CD4-positive, alpha-beta T cell (primary cell): ENCODE data around the gene SLCO1A2. TPM values are rescaled to one million over a fixed set of nuclear protein-coding genes. Genes with fewer than 3 reads are reported as not detected.

Experiments used
- ATAC-seq: fragments of 200-7000 bp; cut with Tn5 transposase; one replicate; pipeline ENCODE4 v1.10.0; 2022; ENCODE audit warnings: mild to moderate bottlenecking; ENCODE audit not compliant: poor library complexity
- CTCF ChIA-PET: fragments of 350-600 bp; sonication (Branson Sonifier 250); formaldehyde crosslinking; loops from one replicate; lab custom pipeline; 2021; ENCODE audit warnings: antibody characterized with exemption, inconsistent platforms; lab: Charles Lee
- POLR2A ChIA-PET: fragments of 350-600 bp; sonication (Branson Sonifier 250); formaldehyde crosslinking; loops from one replicate; lab custom pipeline; 2021; ENCODE audit warnings: antibody characterized with exemption, inconsistent platforms; lab: Charles Lee
- DNase-seq, 14 experiments: peaks; one replicate each; pipeline ENCODE4 v3.0.0-alpha.2; 2013 to 2020; ENCODE audit warnings: mixed read lengths in 2 of 14
- H3K27ac ChIP-seq, 2 donors: one replicate each; pipeline versions ENCODE4 v1.5.1 to v1.7.0; 2013; ENCODE audit warnings: low read length in 2 of 2, low read depth in 1 of 2, mild to moderate bottlenecking in 1 of 2
- H3K27me3 ChIP-seq, 2 experiments: 1 replicate in 1 of 2; 2 replicates in 1 of 2; pipeline versions ENCODE4 v1.6.1 to v1.7.0; 2013; ENCODE audit warnings: low read length in 2 of 2, control low read depth in 1 of 2, mild to moderate bottlenecking in 1 of 2, moderate library complexity in 1 of 2; ENCODE audit not compliant: insufficient read depth in 2 of 2, control insufficient read depth in 1 of 2
- H3K36me3 ChIP-seq: one replicate; pipeline ENCODE4 v1.6.1; 2013; ENCODE audit warnings: low read length, control low read depth; ENCODE audit not compliant: insufficient read depth
- H3K4me1 ChIP-seq: one replicate; pipeline ENCODE4 v1.6.1; 2013; ENCODE audit warnings: low read length, control low read depth; ENCODE audit not compliant: insufficient read depth
- H3K4me3 ChIP-seq: one replicate; pipeline ENCODE4 v1.5.1; 2013; ENCODE audit warnings: mild to moderate bottlenecking, low read length, moderate library complexity
- H3K9me3 ChIP-seq, 2 experiments: 1 replicate in 1 of 2; 2 replicates in 1 of 2; pipeline versions ENCODE4 v1.6.1 to v1.7.0; 2013; ENCODE audit warnings: low read length in 2 of 2, mild to moderate bottlenecking in 2 of 2, control low read depth in 1 of 2, moderate library complexity in 1 of 2; ENCODE audit not compliant: control insufficient read depth in 1 of 2, insufficient read depth in 1 of 2
- H3K27ac Mint-ChIP-seq: one replicate; pipeline ENCODE4 v1.8.0; 2020; ENCODE audit warnings: mixed read lengths
- H3K27me3 Mint-ChIP-seq: one replicate; pipeline ENCODE4 v1.8.0; 2021; ENCODE audit warnings: mixed read lengths
- H3K36me3 Mint-ChIP-seq: one replicate; pipeline ENCODE4 v1.8.0; 2021; ENCODE audit warnings: low read depth, mixed read lengths
- H3K4me1 Mint-ChIP-seq: one replicate; pipeline ENCODE4 v1.8.0; 2021; ENCODE audit warnings: low read depth, mixed read lengths
- H3K4me3 Mint-ChIP-seq: one replicate; pipeline ENCODE4 v1.8.0; 2020; ENCODE audit warnings: mild to moderate bottlenecking, mixed read lengths
- H3K9me3 Mint-ChIP-seq: one replicate; pipeline ENCODE4 v1.8.0; 2020; ENCODE audit warnings: mixed read lengths
- CTCF ChIP-seq: fragments of 200-600 bp; IDR thresholded peaks from one replicate; pipeline ENCODE4 v1.8.0; 2022; ENCODE audit warnings: antibody characterized with exemption, mild to moderate bottlenecking
- intact Hi-C, 2 experiments: fragments of 100-400 bp; cut with DNase I in 1 of 2; cut with micrococcal nuclease in 1 of 2; formaldehyde crosslinking; loops; one replicate each; pipeline versions ENCODE4 v1.15.1 to v1.9.0; 2023 to 2025; cut with DNase I, micrococcal nuclease
- total RNA-seq, 174 experiments: library from RNA in 2 of 174; stranded (reverse) in 2 of 174; gene quantifications; one replicate each; pipeline ENCODE4 v1.2.3 and lab custom pipeline; 2021 to 2026

The SLCO1A2 gene
- total RNA-seq, 2 experiments from 2014 or later: not detected

- Mint-ChIP-seq H3K27ac (no peak overlapping the region), H3K9me3 (no peaks in the 10 kb centered on the region), H3K4me1 (peaks cover 8% of the 10 kb centered on the region), H3K36me3 (no peaks in the 10 kb centered on the region), H3K4me3 (no peak overlapping the region), H3K27me3 (peaks cover 9% of the 10 kb centered on the region)
- Histone ChIP-seq H3K4me3 (no peak overlapping the region), H3K36me3 (no peaks in the 10 kb centered on the region), H3K27me3 (no peaks in the 10 kb centered on the region), H3K4me1 (no peaks in the 10 kb centered on the region), H3K9me3 (no peaks in the 10 kb centered on the region), H3K27ac (no peak overlapping the region)
- intact Hi-C loops: no loop called here
- CTCF ChIA-PET: no interaction called here
- no peak for TF ChIP-seq CTCF
- POLR2A ChIA-PET: no interaction called here
- ATAC-seq (no peak), DNase-seq (no peak)
Measured at GRCh38 chr12:21294176-21294575, 40.5 kb downstream of the SLCO1A2 start.

- H3K4me1 ChIP-seq: no peaks in the 10 kb centered on the region
- H3K27me3 ChIP-seq: no peaks in the 10 kb centered on the region
- no peak for ATAC-seq
- intact Hi-C loops: no loop called here
- TF ChIP-seq CTCF: no peak
- no peak overlapping the region for H3K4me3 Mint-ChIP-seq
- no peaks in the 10 kb centered on the region for H3K9me3 ChIP-seq
- ChIA-PET CTCF (no interaction called here), POLR2A (no interaction called here)
- peaks cover 6% of the 10 kb centered on the region for H3K4me1 Mint-ChIP-seq
- no peaks in the 10 kb centered on the region for H3K36me3 ChIP-seq
- no peaks in the 10 kb centered on the region for H3K9me3 Mint-ChIP-seq
- no peak for DNase-seq
- H3K4me3 ChIP-seq: no peak overlapping the region
- H3K36me3 Mint-ChIP-seq: no peaks in the 10 kb centered on the region
- H3K27ac ChIP-seq: no peak overlapping the region
- H3K27ac Mint-ChIP-seq: no peak overlapping the region
- H3K27me3 Mint-ChIP-seq: peaks cover 9% of the 10 kb centered on the region
Measured at GRCh38 chr12:21292111-21292510, 42.6 kb downstream of the SLCO1A2 start.

GRCh38 chr12:21289698-21290097, 45.0 kb downstream of the SLCO1A2 start:
- no peaks in the 10 kb centered on the region for H3K4me1 ChIP-seq
- H3K36me3 ChIP-seq: no peaks in the 10 kb centered on the region
- H3K4me3 ChIP-seq: no peak overlapping the region
- H3K36me3 Mint-ChIP-seq: no peaks in the 10 kb centered on the region
- ATAC-seq: no peak
- H3K9me3 Mint-ChIP-seq: peaks cover 2% of the 10 kb centered on the region
- H3K27me3 Mint-ChIP-seq: peaks cover 6% of the 10 kb centered on the region
- CTCF ChIA-PET: no interaction called here
- POLR2A ChIA-PET: interaction anchor here (0.6 kb wide), 1 partner anchor 1300 kb away, joined by 3 read pairs; no protein-coding TSS in a partner anchor
- H3K4me3 Mint-ChIP-seq: no peak overlapping the region
- no peak for DNase-seq
- H3K9me3 ChIP-seq: no peaks in the 10 kb centered on the region
- no peak overlapping the region for H3K27ac Mint-ChIP-seq
- no peaks in the 10 kb centered on the region for H3K4me1 Mint-ChIP-seq
- no peak for TF ChIP-seq CTCF
- H3K27ac ChIP-seq: no peak overlapping the region
- no peaks in the 10 kb centered on the region for H3K27me3 ChIP-seq
- intact Hi-C loops: no loop called here
